Tibial artery (tissue), 4 donors: Measurements from ENCODE around the gene MBIP.

Source experiments
- DNase-seq, 2 donors: peaks; one replicate each; pipeline ENCODE4 v3.0.0-alpha.2; 2019
- H3K27ac ChIP-seq, 2 donors: fragments of 200-600 bp; sonication (generic) in 1 of 2; 1 replicate in 1 of 2; 2 replicates in 1 of 2; pipeline ENCODE4 v1.5.1; 2018 to 2019; ENCODE audit warnings: mild to moderate bottlenecking in 1 of 2
- H3K27me3 ChIP-seq, 2 donors: fragments of 200-600 bp; sonication (generic) in 1 of 2; one replicate each; pipeline versions ENCODE4 v1.5.1 to v1.6.0; 2016 to 2019
- H3K36me3 ChIP-seq, 3 donors: fragments of 200-600 bp; sonication (generic) in 2 of 3; one replicate each; pipeline ENCODE4 v1.5.1; 2016 to 2019; ENCODE audit warnings: mild to moderate bottlenecking in 2 of 3
- H3K4me1 ChIP-seq, 4 donors: fragments of 200-600 bp; sonication (generic) in 2 of 4; 1 replicate in 3 of 4; 2 replicates in 1 of 4; pipeline ENCODE4 v1.5.1; 2016 to 2019
- H3K4me3 ChIP-seq, 2 donors: fragments of 200-600 bp; sonication (generic) in 1 of 2; 1 replicate in 1 of 2; 2 replicates in 1 of 2; pipeline ENCODE4 v1.5.1; 2018 to 2019; ENCODE audit warnings: mild to moderate bottlenecking in 2 of 2
- H3K9me3 ChIP-seq, 3 donors: fragments of 200-600 bp; sonication (generic) in 1 of 3; one replicate each; pipeline ENCODE4 v1.5.1; 2016 to 2019
- intact Hi-C: fragments of 100-400 bp; cut with DNase I; formaldehyde crosslinking; loops from one replicate; pipeline ENCODE4 v1.15.0; 2023; ENCODE audit warnings: low total_unique reads
- TF ChIP-seq, protein P1 (sequence below), 2 experiments: fragments of 200-600 bp in 1 of 2; fragments of 450-650 bp in 1 of 2; IDR thresholded peaks; one replicate each; pipeline ENCODE4 v1.5.1; 2017 to 2019; ENCODE audit warnings: antibody characterized with exemption in 2 of 2, mild to moderate bottlenecking in 1 of 2, moderate library complexity in 1 of 2

MBIP gene

DNA sequence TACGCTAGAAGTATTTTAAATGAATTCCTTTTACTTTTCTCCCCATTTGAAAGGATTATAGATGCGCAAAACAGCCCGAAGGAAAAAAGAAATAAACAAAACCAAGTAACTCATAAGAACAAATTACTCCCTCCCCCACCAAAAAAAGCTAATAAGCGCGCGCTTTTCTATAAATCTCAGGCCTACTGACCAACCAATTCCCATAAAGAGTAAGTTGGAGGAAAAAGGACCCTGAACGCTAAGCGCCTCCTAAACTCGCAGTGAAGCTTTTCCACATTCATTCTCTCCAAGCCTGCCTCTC lies 588 bp downstream of the MBIP start:
- H3K27me3 ChIP-seq: no peaks in the 10 kb centered on the region
- TF ChIP-seq, protein P1, sequence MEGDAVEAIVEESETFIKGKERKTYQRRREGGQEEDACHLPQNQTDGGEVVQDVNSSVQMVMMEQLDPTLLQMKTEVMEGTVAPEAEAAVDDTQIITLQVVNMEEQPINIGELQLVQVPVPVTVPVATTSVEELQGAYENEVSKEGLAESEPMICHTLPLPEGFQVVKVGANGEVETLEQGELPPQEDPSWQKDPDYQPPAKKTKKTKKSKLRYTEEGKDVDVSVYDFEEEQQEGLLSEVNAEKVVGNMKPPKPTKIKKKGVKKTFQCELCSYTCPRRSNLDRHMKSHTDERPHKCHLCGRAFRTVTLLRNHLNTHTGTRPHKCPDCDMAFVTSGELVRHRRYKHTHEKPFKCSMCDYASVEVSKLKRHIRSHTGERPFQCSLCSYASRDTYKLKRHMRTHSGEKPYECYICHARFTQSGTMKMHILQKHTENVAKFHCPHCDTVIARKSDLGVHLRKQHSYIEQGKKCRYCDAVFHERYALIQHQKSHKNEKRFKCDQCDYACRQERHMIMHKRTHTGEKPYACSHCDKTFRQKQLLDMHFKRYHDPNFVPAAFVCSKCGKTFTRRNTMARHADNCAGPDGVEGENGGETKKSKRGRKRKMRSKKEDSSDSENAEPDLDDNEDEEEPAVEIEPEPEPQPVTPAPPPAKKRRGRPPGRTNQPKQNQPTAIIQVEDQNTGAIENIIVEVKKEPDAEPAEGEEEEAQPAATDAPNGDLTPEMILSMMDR (IDR thresholded peaks at IDR 0.05): no peak
- no peaks in the 10 kb centered on the region for H3K9me3 ChIP-seq
- H3K36me3 ChIP-seq: no peaks in the 10 kb centered on the region
- H3K27ac ChIP-seq: peak overlapping the region; percentile 78 to 82
- peaks cover 0 to 21% (median 0%) of the 10 kb centered on the region in 4 donors for H3K4me1 ChIP-seq
- peak overlapping the region; percentile 87 to 90 for H3K4me3 ChIP-seq
- no peak for DNase-seq
- intact Hi-C loops: no loop called here

DNA sequence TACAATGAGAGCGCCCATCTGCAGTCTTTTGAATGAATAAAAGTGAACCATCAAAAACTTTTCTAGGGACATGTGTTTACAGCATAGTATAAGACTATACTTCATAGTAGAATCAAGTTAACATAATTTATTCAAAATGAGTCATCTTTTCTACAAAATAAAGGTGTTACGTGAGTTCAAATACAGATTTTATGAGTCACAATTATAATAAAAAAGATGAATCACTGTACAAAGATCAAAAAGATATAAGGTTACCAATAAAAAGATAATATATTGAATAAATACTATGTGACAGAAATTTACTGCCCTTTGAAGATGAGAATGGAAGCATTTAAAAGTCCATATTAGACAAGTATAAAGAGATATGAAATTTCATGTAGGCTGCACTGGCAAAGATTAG lies 2.8 kb downstream of the MBIP start:
- intact Hi-C loops: no loop called here
- Histone ChIP-seq H3K27me3 (no peaks in the 10 kb centered on the region), H3K36me3 (peaks cover 0 to 9% (median 0%) of the 10 kb centered on the region in 3 donors), H3K4me3 (no peak overlapping the region), H3K9me3 (no peaks in the 10 kb centered on the region), H3K4me1 (peaks cover 0 to 21% (median 0%) of the 10 kb centered on the region in 4 donors), H3K27ac (no peak overlapping the region)
- DNase-seq: no peak
- TF ChIP-seq, protein P1 (IDR thresholded peaks at IDR 0.05): no peak

DNA sequence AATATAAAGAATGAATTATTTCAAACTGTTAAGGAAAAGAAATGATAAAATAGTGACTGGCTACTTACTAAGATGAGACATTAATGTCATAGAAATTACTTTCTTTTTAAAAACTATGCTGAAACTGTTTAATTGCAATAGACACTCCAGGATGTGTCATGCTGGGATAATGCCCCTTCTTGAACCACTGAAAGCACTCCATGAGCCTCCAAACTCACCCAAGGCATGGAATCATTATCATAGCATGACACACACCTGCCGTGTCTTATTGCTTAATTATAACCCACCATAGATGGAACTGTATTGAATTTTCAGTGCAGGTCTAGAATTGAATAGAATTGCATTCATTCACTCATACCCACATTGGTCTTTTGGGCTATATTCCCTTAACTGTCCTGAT lies 4.3 kb downstream of the MBIP start:
- TF ChIP-seq, protein P1 (IDR thresholded peaks at IDR 0.05): no peak
- DNase-seq: no peak
- Histone ChIP-seq H3K27ac (no peak overlapping the region), H3K9me3 (no peaks in the 10 kb centered on the region), H3K36me3 (peaks cover 6 to 15% (median 6%) of the 10 kb centered on the region in 3 donors), H3K27me3 (no peaks in the 10 kb centered on the region), H3K4me1 (peaks cover 0 to 21% (median 0%) of the 10 kb centered on the region in 4 donors), H3K4me3 (no peak overlapping the region)
- intact Hi-C loops: no loop called here

DNA sequence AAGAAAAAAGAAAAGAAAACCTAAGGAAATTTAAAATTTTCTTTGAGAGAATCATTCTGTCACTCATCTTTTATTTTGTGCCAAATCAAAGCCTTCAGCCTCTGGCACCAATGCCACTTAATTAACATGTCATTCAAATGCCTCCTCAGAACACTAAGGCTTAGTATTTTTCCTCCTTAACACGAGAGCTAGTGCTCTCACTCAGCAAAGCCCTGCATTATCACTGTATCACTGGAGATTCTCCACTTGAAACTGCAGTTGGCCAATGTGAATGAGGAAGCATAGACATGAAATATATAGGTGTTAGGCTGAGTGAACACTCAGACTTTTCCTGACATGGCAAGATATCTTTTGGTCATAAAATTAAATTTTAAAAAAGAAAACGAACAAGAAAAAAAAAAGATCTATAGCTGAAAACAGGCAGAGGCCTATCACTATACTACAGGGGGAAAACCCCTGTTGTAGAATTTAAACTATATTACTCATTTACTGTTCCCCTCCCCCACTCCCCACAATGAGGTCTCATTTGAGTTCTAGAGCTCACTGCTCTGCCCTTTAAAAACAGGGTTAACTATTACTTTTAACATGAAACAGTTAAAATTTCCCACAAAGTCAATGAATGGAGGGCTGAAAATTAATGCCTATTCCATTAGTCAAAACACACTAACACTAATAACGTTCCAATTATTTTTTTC lies 5.1 kb downstream of the MBIP start:
- intact Hi-C loops: no loop called here
- DNase-seq: no peak
- no peak overlapping the region for H3K4me3 ChIP-seq

DNA sequence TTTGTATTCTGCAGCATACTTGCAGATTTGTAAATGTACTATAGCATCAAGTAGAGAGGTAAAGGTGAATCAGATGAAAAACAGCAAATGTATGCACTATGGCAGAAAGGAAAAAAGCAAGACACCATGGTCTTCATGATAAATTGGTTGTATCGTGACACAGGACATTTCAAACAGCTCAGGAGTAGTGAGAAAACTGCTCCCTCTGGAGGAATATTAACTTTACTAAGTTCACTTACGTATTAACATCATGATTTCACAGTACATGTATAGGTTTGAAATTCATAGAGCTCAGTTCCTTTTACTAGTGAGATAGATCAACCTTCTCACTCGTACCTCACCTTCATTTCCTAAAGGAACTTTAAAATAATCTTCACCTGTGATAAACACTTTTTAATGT lies 6.5 kb downstream of the MBIP start:
- TF ChIP-seq, protein P1 (IDR thresholded peaks at IDR 0.05): no peak
- Histone ChIP-seq H3K27me3 (no peaks in the 10 kb centered on the region), H3K27ac (no peak overlapping the region), H3K4me3 (no peak overlapping the region), H3K4me1 (peaks cover 0 to 15% (median 0%) of the 10 kb centered on the region in 4 donors), H3K9me3 (no peaks in the 10 kb centered on the region), H3K36me3 (peaks cover 28 to 37% (median 28%) of the 10 kb centered on the region in 3 donors)
- no peak for DNase-seq
- intact Hi-C loops: no loop called here

More for the DNA sequence above, 5.1 kb downstream of the MBIP start:
- TF ChIP-seq, protein P1 (IDR thresholded peaks at IDR 0.05): no peak
- Histone ChIP-seq H3K27ac (no peak overlapping the region), H3K36me3 (peaks cover 14 to 23% (median 14%) of the 10 kb centered on the region in 3 donors), H3K4me1 (peaks cover 0 to 21% (median 0%) of the 10 kb centered on the region in 4 donors), H3K9me3 (no peaks in the 10 kb centered on the region), H3K27me3 (no peaks in the 10 kb centered on the region)
